ENCODE measurements around the gene NEK9. TPM values are rescaled to one million over a fixed set of nuclear protein-coding genes. Genes with fewer than 3 reads are reported as not detected.

NEK9 gene
- total and polyA plus RNA-seq, 9 of the 15 experiments (the other 6 are each of a cell fraction or from before 2014, with no cell fraction given): 2.8 to 39.6 (median 19.8) TPM

- H3K4me3 ChIP-seq: no peak overlapping the region
- H3K27me3 ChIP-seq (ENCODE audit: control insufficient read depth in 2 of 2, insufficient read depth in 2 of 2, low read length in 2 of 2): no peaks in the 10 kb centered on the region
- H3K9me1 ChIP-seq (ENCODE audit: control insufficient read depth, insufficient read depth, low read length): no peaks in the 10 kb centered on the region
- no peak overlapping the region for H3K4me2 ChIP-seq (ENCODE audit: insufficient read depth, low read length)
- 65% methylated on average over 3 of the region's 3 CpGs for WGBS (ENCODE audit: insufficient coverage, low coverage, missing lambda C conversion rate)
- ATAC-seq (no peak), DNase-seq (ENCODE audit: extremely low read depth in 1 of 4, low spot score in 3 of 4) (no peak), FAIRE-seq (no peak)
- H2AFZ ChIP-seq (ENCODE audit: low read depth, low read length): no peak overlapping the region
- H3K79me2 ChIP-seq (ENCODE audit: control insufficient read depth, insufficient read depth, low read length): peaks cover 70% of the 10 kb centered on the region
- 0 out of 2 replicates have a peak, but pooled peaks cover 7% of the 10 kb centered on the region for H4K20me1 ChIP-seq (replicated peaks; ENCODE audit: control insufficient read depth, insufficient read depth, low read length)
- ChIA-PET POLR2A (interaction anchor here (1.7 kb wide), 1 partner anchor 118 kb away, joined by 4 read pairs; no protein-coding TSS in a partner anchor), CTCF (ENCODE audit: low intra/inter-chr PET ratio) (no interaction called here)
- H3K9me3 ChIP-seq (replicated peaks; ENCODE audit: control insufficient read depth, insufficient read depth, low read depth, low read length): no peaks in the 10 kb centered on the region
- BruUV-seq (replicated peaks): no TSS peak
- peaks cover 0 to 4% of the 10 kb centered on the region in 2 experiments; a peak in 2 of 5 replicates for H3K4me1 ChIP-seq (replicated peaks in 1 of 2; ENCODE audit: control insufficient read depth in 2 of 2, insufficient read depth in 2 of 2, low read length in 2 of 2)
- TF ChIP-seq ZNF589 (CRISPR knock-in tag; IDR thresholded peaks at IDR 0.05; ENCODE audit: low read depth): no peak
- no peak for TF ChIP-seq RBM25 (IDR thresholded peaks at IDR 0.05; ENCODE audit: low read depth, low read length, severe bottlenecking)
- no peak for TF ChIP-seq NONO (IDR thresholded peaks at IDR 0.05; ENCODE audit: low read depth in 2 of 2, low read length in 1 of 2)
- no peak for TF ChIP-seq U2AF1 (optimal IDR thresholded peaks at IDR 0.05; ENCODE audit: low read depth, low read length)
- TF ChIP-seq, protein P1, sequence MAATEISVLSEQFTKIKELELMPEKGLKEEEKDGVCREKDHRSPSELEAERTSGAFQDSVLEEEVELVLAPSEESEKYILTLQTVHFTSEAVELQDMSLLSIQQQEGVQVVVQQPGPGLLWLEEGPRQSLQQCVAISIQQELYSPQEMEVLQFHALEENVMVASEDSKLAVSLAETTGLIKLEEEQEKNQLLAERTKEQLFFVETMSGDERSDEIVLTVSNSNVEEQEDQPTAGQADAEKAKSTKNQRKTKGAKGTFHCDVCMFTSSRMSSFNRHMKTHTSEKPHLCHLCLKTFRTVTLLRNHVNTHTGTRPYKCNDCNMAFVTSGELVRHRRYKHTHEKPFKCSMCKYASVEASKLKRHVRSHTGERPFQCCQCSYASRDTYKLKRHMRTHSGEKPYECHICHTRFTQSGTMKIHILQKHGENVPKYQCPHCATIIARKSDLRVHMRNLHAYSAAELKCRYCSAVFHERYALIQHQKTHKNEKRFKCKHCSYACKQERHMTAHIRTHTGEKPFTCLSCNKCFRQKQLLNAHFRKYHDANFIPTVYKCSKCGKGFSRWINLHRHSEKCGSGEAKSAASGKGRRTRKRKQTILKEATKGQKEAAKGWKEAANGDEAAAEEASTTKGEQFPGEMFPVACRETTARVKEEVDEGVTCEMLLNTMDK (IDR thresholded peaks at IDR 0.05; ENCODE audit: borderline replicate concordance, insufficient read depth, low read depth, low read length, poor library complexity, severe bottlenecking): no peak
- no peak for TF ChIP-seq BRD4 (IDR thresholded peaks at IDR 0.05)
- TF ChIP-seq FOXM1 (IDR thresholded peaks at IDR 0.05; ENCODE audit: low read depth): no peak
- TF ChIP-seq FOXM1 (CRISPR knock-in tag; IDR thresholded peaks at IDR 0.05; ENCODE audit: low read depth): no peak
- TF ChIP-seq ZBTB12 (CRISPR knock-in tag; IDR thresholded peaks at IDR 0.05): no peak
- no peak for TF ChIP-seq ZNF184 (CRISPR knock-in tag; IDR thresholded peaks at IDR 0.05)
- TF ChIP-seq, protein P2, sequence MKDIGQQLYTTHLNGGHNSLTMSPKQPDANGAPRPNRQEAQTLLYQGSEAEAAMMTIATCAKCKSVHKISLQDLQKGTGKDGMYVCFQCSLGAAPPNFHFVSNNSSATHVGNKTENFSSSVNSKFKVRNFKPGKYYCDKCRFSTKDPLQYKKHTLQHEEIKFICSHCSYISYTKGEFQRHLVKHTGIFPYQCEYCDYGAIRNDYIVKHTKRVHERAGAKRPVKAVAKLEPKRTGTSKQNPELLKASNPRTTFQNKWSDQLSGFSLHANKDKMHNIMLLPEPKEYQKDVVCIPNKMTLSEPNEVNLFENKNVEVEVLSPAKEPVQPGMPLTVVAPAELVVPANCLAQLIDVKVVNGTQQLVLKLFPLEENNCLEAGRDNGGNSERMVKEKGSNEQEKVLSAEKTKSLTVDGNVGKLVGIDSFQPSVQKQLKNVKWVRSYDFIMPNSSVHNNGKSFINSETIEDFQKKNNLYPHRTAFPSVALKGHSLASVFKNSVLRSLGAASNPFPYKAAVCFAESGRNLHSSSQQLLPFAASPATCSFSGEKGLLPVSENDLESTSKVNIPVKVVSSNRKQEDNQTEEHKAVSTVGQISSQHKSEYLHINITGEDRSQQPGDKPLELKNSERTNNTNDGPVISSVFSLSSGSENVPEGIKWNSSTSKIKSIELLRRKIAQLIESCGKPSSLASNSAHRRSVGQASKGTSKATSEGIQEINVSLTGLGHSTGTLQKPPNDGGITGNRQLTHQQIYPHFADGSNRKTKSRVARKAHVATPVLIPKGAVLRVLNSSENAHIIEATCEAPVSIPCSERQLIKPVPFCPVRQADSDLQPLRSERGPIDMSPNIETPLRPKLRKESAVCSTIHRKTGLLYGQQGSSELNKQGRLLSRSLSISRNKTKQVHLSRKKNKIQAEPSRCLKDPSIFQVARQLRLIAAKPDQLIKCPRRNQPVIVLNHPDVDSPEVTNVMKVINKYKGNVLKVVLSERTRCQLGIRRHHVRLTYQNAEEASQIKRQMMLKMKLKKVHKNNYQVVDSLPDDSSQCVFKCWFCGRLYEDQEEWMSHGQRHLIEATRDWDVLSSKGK (CRISPR knock-in tag; IDR thresholded peaks at IDR 0.05): no peak
- no peak for TF ChIP-seq JUN (IDR thresholded peaks at IDR 0.05; ENCODE audit: borderline replicate concordance, low read depth, low read length)
- no peak for TF ChIP-seq JUN (CRISPR knock-in tag; IDR thresholded peaks at IDR 0.05; ENCODE audit: borderline replicate concordance)
- no peak for TF ChIP-seq ARHGAP35 (IDR thresholded peaks at IDR 0.05; ENCODE audit: partially characterized antibody)
- no peak for TF ChIP-seq TSC22D4 (tag; IDR thresholded peaks at IDR 0.05)
- no peak for TF ChIP-seq CHD1 (IDR thresholded peaks at IDR 0.05; ENCODE audit: low read length)
- TF ChIP-seq FUS (optimal IDR thresholded peaks at IDR 0.05; ENCODE audit: low read depth, low read length): no peak
- in situ Hi-C loops (cut with MboI): no loop called here
- intact Hi-C loops (cut with micrococcal nuclease): no loop called here
- no peak overlapping the region for H3K27ac ChIP-seq (ENCODE audit: extremely low read depth, low read depth, low read length)
- no peak overlapping the region for H3K9ac ChIP-seq (ENCODE audit: insufficient read depth in 1 of 2, low read depth in 2 of 2, low read length in 2 of 2)
- peaks cover 4% of the 10 kb centered on the region; the same call in 1 of the 3 replicates for H3K36me3 ChIP-seq (ENCODE audit: control insufficient read depth, insufficient read depth, low read length)
These were observed 35.8 kb upstream of the NEK9 start for GRCh38 chr14:75162631-75163030.
